AG09319 (cell line): Measurements from ENCODE around the gene COG1.
A peak's percentile ranks its signal among the peaks of the same experiment; 100 is the strongest.

Experiments used
- DNase-seq: peaks from one replicate; pipeline ENCODE4 v3.0.0-alpha.2; 2010; ENCODE audit warnings: low read depth; ENCODE audit errors: extremely low read depth
- TF ChIP-seq, protein P1 (sequence below): IDR thresholded peaks from 2 replicates; pipeline ENCODE4 v1.5.1; 2011; ENCODE audit warnings: low read depth, mild to moderate bottlenecking, inconsistent platforms, low read length, moderate library complexity

The COG1 gene

DNA sequence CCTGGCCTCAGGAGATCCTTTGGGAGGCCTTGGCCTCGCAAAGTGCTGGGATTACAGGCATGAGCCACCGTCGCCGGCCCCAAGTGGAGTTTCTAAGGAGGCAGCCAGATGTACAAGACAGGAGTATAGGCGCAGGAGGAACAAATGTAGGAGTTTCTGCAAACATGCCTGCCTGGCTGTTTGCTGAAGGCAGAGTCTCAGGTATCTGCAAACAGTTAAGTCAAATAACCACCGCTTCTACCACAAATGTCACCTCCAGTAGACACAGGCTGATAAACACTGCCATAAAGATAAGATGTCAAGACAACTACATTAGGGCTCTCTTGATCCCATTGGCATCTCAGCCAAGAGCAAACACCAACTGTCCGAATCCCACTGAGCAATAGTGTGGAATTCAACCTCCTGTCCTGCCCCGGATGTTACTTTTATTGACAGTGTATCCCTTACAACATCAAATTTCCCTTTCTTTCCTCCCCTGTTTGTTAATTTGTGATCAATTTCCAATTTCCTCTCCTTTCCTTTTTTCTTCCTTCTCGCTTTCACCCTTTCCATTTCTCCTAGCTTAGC lies 5.6 kb upstream of the COG1 start:
- no peak for DNase-seq

DNA sequence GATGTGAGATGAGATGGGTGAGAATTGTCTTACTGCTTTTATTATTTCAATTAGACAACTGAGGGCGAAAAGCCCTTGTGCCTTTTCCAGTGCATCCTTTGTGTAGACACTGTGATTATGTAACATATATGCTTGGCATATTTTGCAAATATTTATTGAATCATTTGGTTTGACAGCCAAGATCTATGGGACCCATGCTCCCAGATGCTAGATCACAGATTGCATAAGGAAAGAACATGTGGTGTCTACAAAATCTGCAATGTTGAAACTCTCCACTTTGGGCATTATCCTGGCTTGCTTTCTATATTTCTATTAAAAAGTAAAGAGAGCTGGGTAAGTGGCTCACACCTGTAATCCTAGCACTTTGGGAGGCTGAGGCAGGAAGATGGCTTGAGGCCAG lies 4.8 kb upstream of the COG1 start:
- TF ChIP-seq, protein P1, sequence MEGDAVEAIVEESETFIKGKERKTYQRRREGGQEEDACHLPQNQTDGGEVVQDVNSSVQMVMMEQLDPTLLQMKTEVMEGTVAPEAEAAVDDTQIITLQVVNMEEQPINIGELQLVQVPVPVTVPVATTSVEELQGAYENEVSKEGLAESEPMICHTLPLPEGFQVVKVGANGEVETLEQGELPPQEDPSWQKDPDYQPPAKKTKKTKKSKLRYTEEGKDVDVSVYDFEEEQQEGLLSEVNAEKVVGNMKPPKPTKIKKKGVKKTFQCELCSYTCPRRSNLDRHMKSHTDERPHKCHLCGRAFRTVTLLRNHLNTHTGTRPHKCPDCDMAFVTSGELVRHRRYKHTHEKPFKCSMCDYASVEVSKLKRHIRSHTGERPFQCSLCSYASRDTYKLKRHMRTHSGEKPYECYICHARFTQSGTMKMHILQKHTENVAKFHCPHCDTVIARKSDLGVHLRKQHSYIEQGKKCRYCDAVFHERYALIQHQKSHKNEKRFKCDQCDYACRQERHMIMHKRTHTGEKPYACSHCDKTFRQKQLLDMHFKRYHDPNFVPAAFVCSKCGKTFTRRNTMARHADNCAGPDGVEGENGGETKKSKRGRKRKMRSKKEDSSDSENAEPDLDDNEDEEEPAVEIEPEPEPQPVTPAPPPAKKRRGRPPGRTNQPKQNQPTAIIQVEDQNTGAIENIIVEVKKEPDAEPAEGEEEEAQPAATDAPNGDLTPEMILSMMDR, result no peak
- no peak for DNase-seq

More for the DNA sequence above, 5.6 kb upstream of the COG1 start:
- TF ChIP-seq, protein P1, result no peak

DNA sequence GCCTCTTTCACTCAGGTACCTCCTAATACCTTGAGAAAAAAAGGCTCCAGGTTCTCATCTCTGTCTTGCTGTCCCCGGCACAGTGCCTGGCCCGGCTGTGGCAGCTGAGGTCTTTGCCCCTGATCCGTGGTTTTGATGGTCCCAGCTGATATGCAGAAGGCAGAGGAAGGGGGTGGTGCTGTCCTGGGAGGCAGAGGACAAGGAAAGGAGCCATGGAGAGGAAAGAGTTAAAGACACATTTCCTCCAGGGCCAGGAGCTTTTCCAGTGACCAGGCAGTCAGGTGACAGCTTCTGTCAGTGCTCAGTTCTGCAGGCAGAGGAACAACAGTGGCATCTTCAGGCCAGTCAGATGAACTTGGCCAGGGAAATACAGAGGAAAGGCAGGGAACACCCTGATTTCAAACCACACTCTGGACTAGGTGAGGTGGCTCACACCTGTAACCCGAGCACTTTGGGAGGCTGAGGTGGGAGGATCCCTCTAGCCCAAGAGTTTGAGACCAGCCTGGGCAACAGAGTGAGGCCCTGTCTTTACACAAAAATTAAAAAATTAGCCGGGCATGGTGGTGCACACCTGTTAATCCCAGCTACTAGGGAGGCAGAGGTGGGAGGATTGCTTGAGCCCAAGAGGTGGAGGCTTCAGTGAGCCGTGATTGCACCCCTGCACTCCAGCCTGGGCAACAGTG lies 3.3 kb upstream of the COG1 start:
- TF ChIP-seq, protein P1, result peak; percentile 61
- DNase-seq, result no peak

DNA sequence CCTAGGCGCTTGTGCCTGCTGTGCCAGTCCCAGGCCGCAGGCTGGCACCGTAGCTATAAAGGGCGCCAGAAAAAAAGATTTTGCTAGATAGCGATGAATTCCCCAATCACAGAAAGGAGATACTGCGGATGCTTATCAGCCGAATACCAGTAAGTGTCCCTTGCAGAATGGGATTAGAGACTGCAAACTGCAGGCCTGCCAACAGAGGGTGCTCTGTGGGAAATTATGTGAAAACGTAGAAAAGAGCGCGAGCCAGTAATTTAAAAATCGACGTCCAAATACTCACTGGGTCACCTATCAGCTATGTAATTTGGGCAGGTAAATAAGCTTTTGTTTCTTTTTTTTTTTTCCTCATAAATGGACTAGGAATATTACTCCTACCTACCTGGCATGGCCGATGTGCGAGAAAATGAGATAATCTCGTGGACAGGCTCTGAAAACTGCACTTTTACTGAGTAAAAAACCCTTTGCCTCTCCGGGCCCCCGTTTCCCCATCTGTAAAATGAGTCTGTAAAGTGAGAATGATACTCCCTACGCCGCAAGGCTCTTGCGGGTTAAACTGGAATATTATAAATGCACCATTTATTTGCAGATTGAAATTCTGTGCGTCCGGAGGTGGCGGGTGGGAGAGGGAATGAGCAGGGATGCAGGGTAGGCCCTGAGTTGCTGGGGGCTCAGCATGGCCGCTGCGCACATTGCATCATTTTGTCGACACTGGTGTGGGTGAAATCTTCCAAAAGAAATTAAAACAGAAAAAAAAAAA lies 1.2 kb upstream of the COG1 start:
- peak; percentile 27 for DNase-seq

GRCh38 chr17:73192206-73192893 lies 505 bp upstream of the COG1 start:
- peak; percentile 32 for DNase-seq
- TF ChIP-seq, protein P1, result no peak

More for the DNA sequence above, 1.2 kb upstream of the COG1 start:
- TF ChIP-seq, protein P1, result peak; percentile 93

GRCh38 chr17:73194514-73195222 lies 1.8 kb downstream of the COG1 start:
- TF ChIP-seq, protein P1, result no peak
- no peak for DNase-seq
